IgD-negative memory B cell (primary cell): ENCODE measurements around the gene SCAF8. TPM values are rescaled to one million over a fixed set of nuclear protein-coding genes. Genes with fewer than 3 reads are reported as not detected.
"Not testable (repeated sequence)": the region's sequence is repeated elsewhere in the genome, so short reads cannot be mapped to it uniquely, and the experiment has no call there.

ENCODE experiments used
- H3K27ac Mint-ChIP-seq, 3 donors: one replicate each; pipeline ENCODE4 v1.8.0; 2020 to 2022; ENCODE audit warnings: mild to moderate bottlenecking in 3 of 3, mixed read lengths in 3 of 3, moderate library complexity in 1 of 3
- H3K27me3 Mint-ChIP-seq: one replicate; pipeline ENCODE4 v1.8.0; 2021; ENCODE audit warnings: mixed read lengths
- H3K36me3 Mint-ChIP-seq: one replicate; pipeline ENCODE4 v1.8.0; 2020; ENCODE audit warnings: mild to moderate bottlenecking, mixed read lengths
- H3K4me1 Mint-ChIP-seq, 3 donors: one replicate each; pipeline ENCODE4 v1.8.0; 2020 to 2022; ENCODE audit warnings: mixed read lengths in 3 of 3, mild to moderate bottlenecking in 1 of 3
- H3K4me3 Mint-ChIP-seq, 4 donors: one replicate each; pipeline ENCODE4 v1.8.0; 2020 to 2022; ENCODE audit warnings: mild to moderate bottlenecking in 4 of 4, mixed read lengths in 4 of 4, moderate library complexity in 3 of 4
- H3K9me3 Mint-ChIP-seq, 3 donors: one replicate each; pipeline ENCODE4 v1.8.0; 2020 to 2021; ENCODE audit warnings: mixed read lengths in 3 of 3, mild to moderate bottlenecking in 1 of 3
- polyA plus RNA-seq: library from polyadenylated mRNA; unstranded; fragments of 300-500 nt; fragmentation: Illumina TruSeq; gene quantifications from one replicate; pipeline ENCODE4 v1.2.3, GENCODE V29; 2021

Gene SCAF8
- polyA plus RNA-seq, 1 donor from 2014 or later, result 16.5 TPM

GRCh38 chr6:154721460-154721859 lies 11.8 kb upstream of the SCAF8 start:
- Mint-ChIP-seq H3K36me3 (peaks cover 3% of the 10 kb centered on the region), H3K4me1 (peaks cover 0 to 3% (median 0%) of the 10 kb centered on the region in 3 donors), H3K9me3 (peaks cover 4 to 11% (median 5%) of the 10 kb centered on the region in 3 donors), H3K27ac (no peak overlapping the region), H3K27me3 (peaks cover 2% of the 10 kb centered on the region), H3K4me3 (no peak overlapping the region)

- Mint-ChIP-seq H3K27me3 (peaks cover 2% of the 10 kb centered on the region), H3K9me3 (peaks cover 0 to 2% (median 2%) of the 10 kb centered on the region in 3 donors), H3K4me3 (no peak overlapping the region), H3K36me3 (peaks cover 3% of the 10 kb centered on the region), H3K27ac (no peak overlapping the region), H3K4me1 (peaks cover 0 to 3% (median 0%) of the 10 kb centered on the region in 3 donors)
These were observed 6.3 kb upstream of the SCAF8 start for GRCh38 chr6:154726887-154727286.

GRCh38 chr6:154731296-154732218 lies 1.7 kb upstream of the SCAF8 start:
- Mint-ChIP-seq H3K4me3 (peak overlapping the region; percentile 73 to 86 (median 84)), H3K27me3 (no peaks in the 10 kb centered on the region), H3K36me3 (no peaks in the 10 kb centered on the region), H3K9me3 (no peaks in the 10 kb centered on the region), H3K27ac (peak overlapping the region in 2 of 3 donors; percentile 85 to 86), H3K4me1 (peaks cover 7 to 23% (median 16%) of the 10 kb centered on the region in 3 donors)

- peak overlapping the region; percentile 83 to 86 (median 85) for H3K27ac Mint-ChIP-seq
These were observed 556 bp upstream of the SCAF8 start for GRCh38 chr6:154732538-154733182.

GRCh38 chr6:154733626-154734382 lies 588 bp downstream of the SCAF8 start:
- Mint-ChIP-seq H3K4me3 (peak overlapping the region; percentile 86 to 93 (median 90)), H3K36me3 (peaks cover 3% of the 10 kb centered on the region), H3K4me1 (peaks cover 24 to 37% (median 29%) of the 10 kb centered on the region in 3 donors), H3K27ac (peak overlapping the region; percentile 83 to 96 (median 86)), H3K27me3 (no peaks in the 10 kb centered on the region), H3K9me3 (no peaks in the 10 kb centered on the region)

More at GRCh38 chr6:154732538-154733182, 556 bp upstream of the SCAF8 start:
- no peaks in the 10 kb centered on the region for H3K9me3 Mint-ChIP-seq
- peaks cover 3% of the 10 kb centered on the region for H3K36me3 Mint-ChIP-seq
- H3K4me1 Mint-ChIP-seq, result peaks cover 13 to 30% (median 21%) of the 10 kb centered on the region in 3 donors
- H3K27me3 Mint-ChIP-seq, result no peaks in the 10 kb centered on the region
- peak overlapping the region; percentile 84 to 96 (median 88) for H3K4me3 Mint-ChIP-seq

- H3K9me3 Mint-ChIP-seq, result no peaks in the 10 kb centered on the region
- H3K27me3 Mint-ChIP-seq, result no peaks in the 10 kb centered on the region
- H3K4me3 Mint-ChIP-seq, result peak overlapping the region in 3 of 4 donors; percentile 70 to 85 (median 81)
These were observed 3.5 kb downstream of the SCAF8 start for GRCh38 chr6:154736618-154737259.

GRCh38 chr6:154737424-154737823 lies 4.2 kb downstream of the SCAF8 start:
- H3K9me3 Mint-ChIP-seq, result no peaks in the 10 kb centered on the region
- peak overlapping the region in 1 of 4 donors; percentile 85 for H3K4me3 Mint-ChIP-seq
- peaks cover 41 to 48% (median 46%) of the 10 kb centered on the region in 3 donors for H3K4me1 Mint-ChIP-seq
- peak overlapping the region in 1 of 3 donors; percentile 43 for H3K27ac Mint-ChIP-seq
- peaks cover 3% of the 10 kb centered on the region for H3K36me3 Mint-ChIP-seq
- no peaks in the 10 kb centered on the region for H3K27me3 Mint-ChIP-seq

More at GRCh38 chr6:154736618-154737259, 3.5 kb downstream of the SCAF8 start:
- H3K36me3 Mint-ChIP-seq, result peaks cover 3% of the 10 kb centered on the region
- peaks cover 38 to 51% (median 42%) of the 10 kb centered on the region in 3 donors for H3K4me1 Mint-ChIP-seq
- H3K27ac Mint-ChIP-seq, result peak overlapping the region in 1 of 3 donors; percentile 76

- Mint-ChIP-seq H3K4me1 (peaks cover 46 to 51% (median 48%) of the 10 kb centered on the region in 3 donors), H3K27me3 (no peaks in the 10 kb centered on the region), H3K4me3 (peak overlapping the region in 3 of 4 donors; percentile 5 to 58 (median 48)), H3K9me3 (no peaks in the 10 kb centered on the region), H3K27ac (peak overlapping the region in 1 of 3 donors; percentile 16), H3K36me3 (peaks cover 3% of the 10 kb centered on the region)
These were observed 5.3 kb downstream of the SCAF8 start for GRCh38 chr6:154738551-154738961.

- H3K36me3 Mint-ChIP-seq, result peaks cover 5% of the 10 kb centered on the region
- H3K9me3 Mint-ChIP-seq, result no peaks in the 10 kb centered on the region
- H3K27ac Mint-ChIP-seq, result no peak overlapping the region
- H3K4me3 Mint-ChIP-seq, result peak overlapping the region in 2 of 4 donors; percentile 41 to 68
- H3K27me3 Mint-ChIP-seq, result no peaks in the 10 kb centered on the region
- peaks cover 54 to 61% (median 58%) of the 10 kb centered on the region in 3 donors for H3K4me1 Mint-ChIP-seq
These were observed 7.4 kb downstream of the SCAF8 start for GRCh38 chr6:154740658-154741057.

GRCh38 chr6:154742891-154743290 lies 9.7 kb downstream of the SCAF8 start:
- peaks cover 5% of the 10 kb centered on the region for H3K36me3 Mint-ChIP-seq
- no peak overlapping the region for H3K27ac Mint-ChIP-seq
- H3K4me1 Mint-ChIP-seq, result peaks cover 57 to 68% (median 60%) of the 10 kb centered on the region in 3 donors
- H3K27me3 Mint-ChIP-seq, result no peaks in the 10 kb centered on the region
- no peaks in the 10 kb centered on the region for H3K9me3 Mint-ChIP-seq
- H3K4me3 Mint-ChIP-seq, result no peak overlapping the region

GRCh38 chr6:154744029-154744745 lies 11.0 kb downstream of the SCAF8 start:
- peaks cover 51 to 65% (median 55%) of the 10 kb centered on the region in 3 donors for H3K4me1 Mint-ChIP-seq
- H3K9me3 Mint-ChIP-seq, H3K27me3 Mint-ChIP-seq: not testable (repeated sequence)
- H3K36me3 Mint-ChIP-seq, result peaks cover 10% of the 10 kb centered on the region
- peak overlapping the region in 2 of 4 donors; percentile 33 to 52 for H3K4me3 Mint-ChIP-seq
- H3K27ac Mint-ChIP-seq, result peak overlapping the region in 1 of 3 donors; percentile 63

GRCh38 chr6:154745243-154745642 lies 12.0 kb downstream of the SCAF8 start:
- Mint-ChIP-seq H3K27ac (no peak overlapping the region), H3K36me3 (peaks cover 10% of the 10 kb centered on the region), H3K4me3 (peak overlapping the region in 1 of 4 donors; percentile 63), H3K27me3 (no peaks in the 10 kb centered on the region), H3K9me3 (no peaks in the 10 kb centered on the region), H3K4me1 (peaks cover 57 to 66% (median 59%) of the 10 kb centered on the region in 3 donors)

GRCh38 chr6:154749341-154749740 lies 16.1 kb downstream of the SCAF8 start:
- Mint-ChIP-seq H3K36me3 (peaks cover 10% of the 10 kb centered on the region), H3K27me3 (no peaks in the 10 kb centered on the region), H3K4me3 (peak overlapping the region in 2 of 4 donors; percentile 32 to 61), H3K27ac (no peak overlapping the region), H3K4me1 (peaks cover 40 to 62% (median 55%) of the 10 kb centered on the region in 3 donors), H3K9me3 (no peaks in the 10 kb centered on the region)
